Activated CD8-positive, alpha-beta T cell treated with anti-CD3 and anti-CD28 coated beads for 36 hours (primary cell): ENCODE measurements around the gene IGFN1. TPM values are rescaled to one million over a fixed set of nuclear protein-coding genes. Genes with fewer than 3 reads are reported as not detected.

Experiments used
- ATAC-seq: fragments of 200-7000 bp; cut with Tn5 transposase; one replicate; pipeline ENCODE4 v1.10.0; 2021; ENCODE audit warnings: mild to moderate bottlenecking, moderate library complexity
- CTCF ChIA-PET: fragments of 350-600 bp; sonication (Branson Sonifier 250); formaldehyde crosslinking; loops from one replicate; lab custom pipeline; 2021; ENCODE audit warnings: antibody characterized with exemption; lab: Charles Lee
- POLR2A ChIA-PET: fragments of 350-600 bp; sonication (Branson Sonifier 250); formaldehyde crosslinking; loops from one replicate; lab custom pipeline; 2021; ENCODE audit warnings: antibody characterized with exemption; lab: Charles Lee
- DNase-seq: peaks from one replicate; pipeline ENCODE4 v3.0.0-alpha.2; 2020
- H3K27ac Mint-ChIP-seq: one replicate; pipeline ENCODE4 v1.8.0; 2021; ENCODE audit warnings: mild to moderate bottlenecking, mixed read lengths
- H3K27me3 Mint-ChIP-seq: one replicate; pipeline ENCODE4 v1.8.0; 2021; ENCODE audit warnings: mixed read lengths
- H3K36me3 Mint-ChIP-seq: one replicate; pipeline ENCODE4 v1.8.0; 2021; ENCODE audit warnings: low read depth, mixed read lengths
- H3K4me1 Mint-ChIP-seq: one replicate; pipeline ENCODE4 v1.8.0; 2021; ENCODE audit warnings: low read depth, mixed read lengths
- H3K4me3 Mint-ChIP-seq: one replicate; pipeline ENCODE4 v1.8.0; 2021; ENCODE audit warnings: mild to moderate bottlenecking, moderate library complexity, mixed read lengths
- H3K9me3 Mint-ChIP-seq: one replicate; pipeline ENCODE4 v1.8.0; 2021; ENCODE audit warnings: mixed read lengths
- CTCF ChIP-seq: fragments of 200-600 bp; IDR thresholded peaks from one replicate; pipeline ENCODE4 v1.8.0; 2022; ENCODE audit warnings: antibody characterized with exemption, mild to moderate bottlenecking
- intact Hi-C: fragments of 100-400 bp; cut with micrococcal nuclease; formaldehyde crosslinking; loops from one replicate; pipeline ENCODE4 v1.10.0; 2022
- total RNA-seq, 2 experiments: library from RNA; stranded (reverse); gene quantifications; one replicate each; pipeline ENCODE4 v1.2.3, GENCODE V29; 2021

The IGFN1 gene
- total RNA-seq, 2 experiments from 2014 or later: not detected

GRCh38 chr1:201262963-201263608 lies 72.5 kb downstream of the IGFN1 start:
- no peak overlapping the region for H3K27ac Mint-ChIP-seq
- no peak for DNase-seq
- H3K36me3 Mint-ChIP-seq: no peaks in the 10 kb centered on the region
- no peak for ATAC-seq
- no peak overlapping the region for H3K4me3 Mint-ChIP-seq
- peaks cover 23% of the 10 kb centered on the region for H3K27me3 Mint-ChIP-seq
- H3K4me1 Mint-ChIP-seq: no peaks in the 10 kb centered on the region
- H3K9me3 Mint-ChIP-seq: no peaks in the 10 kb centered on the region
- POLR2A ChIA-PET: interaction anchor here (0.9 kb wide), 1 partner anchor 20 kb away, joined by 3 read pairs; no protein-coding TSS in a partner anchor
- TF ChIP-seq CTCF: no peak
- intact Hi-C loops: no loop called here
- CTCF ChIA-PET: interaction anchor here (4.2 kb wide), 1 partner anchor 9 kb away, joined by 17 read pairs; no protein-coding TSS in a partner anchor

GRCh38 chr1:201264072-201264471 lies 73.4 kb downstream of the IGFN1 start:
- Mint-ChIP-seq H3K4me1 (no peaks in the 10 kb centered on the region), H3K36me3 (no peaks in the 10 kb centered on the region), H3K9me3 (no peaks in the 10 kb centered on the region), H3K27me3 (peaks cover 22% of the 10 kb centered on the region), H3K4me3 (no peak overlapping the region), H3K27ac (no peak overlapping the region)
- ChIA-PET CTCF (interaction anchor here (4.2 kb wide), 1 partner anchor 10 kb away, joined by 17 read pairs; no protein-coding TSS in a partner anchor), POLR2A (no interaction called here)
- no peak for ATAC-seq
- TF ChIP-seq CTCF: no peak
- no peak for DNase-seq
- intact Hi-C loops: no loop called here

GRCh38 chr1:201264554-201264953 lies 73.9 kb downstream of the IGFN1 start:
- POLR2A ChIA-PET: no interaction called here
- H3K9me3 Mint-ChIP-seq: no peaks in the 10 kb centered on the region
- H3K27ac Mint-ChIP-seq: no peak overlapping the region
- DNase-seq (no peak), ATAC-seq (no peak)
- no peak for TF ChIP-seq CTCF
- H3K4me3 Mint-ChIP-seq: no peak overlapping the region
- CTCF ChIA-PET: interaction anchor here (4.2 kb wide), 1 partner anchor 10 kb away, joined by 17 read pairs; no protein-coding TSS in a partner anchor
- peaks cover 20% of the 10 kb centered on the region for H3K27me3 Mint-ChIP-seq
- intact Hi-C loops: no loop called here
- no peaks in the 10 kb centered on the region for H3K36me3 Mint-ChIP-seq
- H3K4me1 Mint-ChIP-seq: no peaks in the 10 kb centered on the region

GRCh38 chr1:201265756-201266155 lies 75.1 kb downstream of the IGFN1 start:
- Mint-ChIP-seq H3K4me3 (no peak overlapping the region), H3K9me3 (no peaks in the 10 kb centered on the region), H3K4me1 (no peaks in the 10 kb centered on the region), H3K36me3 (no peaks in the 10 kb centered on the region), H3K27me3 (peaks cover 15% of the 10 kb centered on the region), H3K27ac (no peak overlapping the region)
- no peak for DNase-seq
- POLR2A ChIA-PET: interaction anchor here (0.6 kb wide), 1 partner anchor 61 kb away, joined by 3 read pairs; no protein-coding TSS in a partner anchor
- CTCF ChIA-PET: interaction anchor here (4.2 kb wide), 1 partner anchor 11 kb away, joined by 17 read pairs; no protein-coding TSS in a partner anchor
- intact Hi-C loops: no loop called here
- ATAC-seq: no peak
- TF ChIP-seq CTCF: no peak

- CTCF ChIA-PET: interaction anchor here (4.2 kb wide), 1 partner anchor 12 kb away, joined by 17 read pairs; no protein-coding TSS in a partner anchor
These were observed 75.7 kb downstream of the IGFN1 start for GRCh38 chr1:201266276-201266675.

More at GRCh38 chr1:201266276-201266675, 75.7 kb downstream of the IGFN1 start:
- Mint-ChIP-seq H3K27me3 (peaks cover 15% of the 10 kb centered on the region), H3K27ac (no peak overlapping the region), H3K36me3 (no peaks in the 10 kb centered on the region), H3K4me3 (no peak overlapping the region), H3K9me3 (no peaks in the 10 kb centered on the region), H3K4me1 (no peaks in the 10 kb centered on the region)
- POLR2A ChIA-PET: no interaction called here
- intact Hi-C loops: no loop called here
- no peak for TF ChIP-seq CTCF
- DNase-seq (no peak), ATAC-seq (no peak)
